GM10847 (cell line): ENCODE results near the gene CNOT4.

Source experiments
- POLR2A ChIP-seq: IDR thresholded peaks from 2 replicates; pipeline ENCODE4 v1.6.1; 2011; ENCODE audit not compliant: insufficient read length; ENCODE audit errors: extremely low read depth

The CNOT4 gene

GRCh38 chr7:135337506-135337905, 172.4 kb downstream of the CNOT4 start:
- TF ChIP-seq POLR2A, result no peak

GRCh38 chr7:135335628-135336139, 174.2 kb downstream of the CNOT4 start:
- TF ChIP-seq POLR2A, result no peak

DNA sequence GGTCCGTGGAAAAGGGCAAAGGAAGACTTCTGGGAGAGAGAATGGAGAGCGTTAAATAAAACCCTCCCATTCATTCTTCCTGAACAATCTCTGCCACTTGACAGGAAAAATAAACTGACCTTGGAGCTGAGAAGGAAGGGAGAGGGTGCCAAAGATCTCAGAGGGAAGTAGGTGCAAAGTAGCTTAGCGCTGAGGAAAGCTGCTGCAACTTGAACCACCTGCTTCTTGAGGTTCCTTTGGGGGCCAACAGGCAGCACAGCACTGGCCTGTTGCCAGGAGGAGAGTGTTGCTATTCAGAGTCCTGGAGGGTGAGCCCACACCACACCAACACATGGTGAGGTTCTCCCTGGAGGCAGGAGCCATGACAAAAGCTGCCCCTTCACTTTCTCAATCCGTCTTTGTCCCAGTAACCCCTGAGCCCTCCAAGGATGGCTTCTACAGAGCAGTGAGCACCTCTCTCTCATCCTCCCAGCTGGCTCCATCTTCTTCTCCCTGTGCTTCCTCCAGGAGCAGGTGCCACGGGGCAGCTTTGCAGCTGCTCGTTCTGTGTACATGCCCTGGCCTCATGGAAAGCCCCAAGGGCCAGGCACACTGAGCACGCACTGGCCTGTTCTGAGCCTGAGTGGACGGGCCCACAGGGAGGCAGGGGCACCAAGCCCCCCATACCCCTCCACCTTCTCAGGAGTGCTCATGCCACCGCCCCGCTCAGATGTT, 174.9 kb downstream of the CNOT4 start:
- TF ChIP-seq POLR2A, result no peak

DNA sequence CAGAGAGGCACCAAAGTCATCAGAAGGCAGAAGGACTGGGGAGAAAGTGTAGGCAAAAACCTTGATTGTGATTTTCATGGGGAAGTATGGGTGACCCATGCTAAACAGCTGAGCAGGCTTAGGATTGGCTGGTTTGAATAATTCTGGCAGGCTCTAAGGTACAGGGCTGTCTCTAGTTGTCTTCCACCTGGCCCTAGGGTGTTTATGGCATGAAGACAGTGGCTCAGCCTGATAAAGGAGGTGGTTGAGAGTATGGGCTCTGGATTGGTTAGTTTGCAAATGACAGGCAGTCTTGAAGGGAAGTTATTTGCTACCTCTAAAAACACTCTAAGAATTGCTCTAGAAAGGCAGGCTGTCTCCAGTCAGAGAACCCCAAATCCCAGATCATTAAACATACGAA, 176.0 kb downstream of the CNOT4 start:
- no peak for TF ChIP-seq POLR2A

DNA sequence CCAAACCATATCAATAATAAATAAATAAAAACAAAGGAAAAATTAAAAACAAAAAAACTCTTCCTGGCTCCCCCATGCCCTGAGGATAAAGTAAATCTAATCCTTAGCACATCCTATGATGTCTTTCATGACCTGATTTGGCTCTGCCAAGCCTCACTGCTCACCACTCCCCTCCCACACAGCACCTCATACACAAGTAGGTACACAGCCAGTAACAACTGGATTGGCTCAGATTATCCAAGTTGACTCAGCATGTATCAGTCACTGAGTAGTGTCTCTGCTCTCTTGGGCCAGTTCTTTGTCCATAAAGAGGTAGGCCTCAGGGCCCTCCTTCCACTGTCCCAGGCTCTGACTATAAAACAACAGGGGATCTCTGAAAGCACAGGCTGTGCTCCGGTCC, 176.7 kb downstream of the CNOT4 start:
- TF ChIP-seq POLR2A, result no peak

GRCh38 chr7:135330088-135330487, 179.8 kb downstream of the CNOT4 start:
- TF ChIP-seq POLR2A, result no peak

GRCh38 chr7:135328526-135328925, 181.4 kb downstream of the CNOT4 start:
- no peak for TF ChIP-seq POLR2A

- TF ChIP-seq POLR2A, result no peak
These were observed 181.8 kb downstream of the CNOT4 start for GRCh38 chr7:135328053-135328452.

DNA sequence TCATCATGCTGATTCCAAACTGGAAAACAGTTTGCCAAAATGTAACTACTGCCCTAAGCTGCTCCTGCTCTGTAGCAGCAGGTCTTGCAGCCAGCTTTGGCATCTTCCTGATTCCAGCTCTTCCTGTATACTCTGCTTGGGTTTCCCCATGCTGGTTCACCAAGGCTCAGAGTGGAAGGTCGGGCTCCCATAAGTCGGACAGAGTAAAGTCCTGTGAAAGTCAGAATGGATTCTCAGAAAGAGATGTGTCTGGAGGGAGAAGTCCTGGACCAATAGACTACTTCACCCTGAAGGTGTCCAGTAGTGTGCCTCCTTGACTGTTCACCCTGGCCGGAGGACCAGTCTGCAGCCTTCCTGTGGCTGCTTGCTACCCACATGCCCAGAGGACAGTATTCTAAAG, 182.4 kb downstream of the CNOT4 start:
- no peak for TF ChIP-seq POLR2A

- TF ChIP-seq POLR2A, result no peak
These were observed 183.1 kb downstream of the CNOT4 start for GRCh38 chr7:135326636-135327280.

GRCh38 chr7:135322571-135323340, 187.1 kb downstream of the CNOT4 start:
- TF ChIP-seq POLR2A, result no peak

GRCh38 chr7:135321556-135321955, 188.3 kb downstream of the CNOT4 start:
- no peak for TF ChIP-seq POLR2A

DNA sequence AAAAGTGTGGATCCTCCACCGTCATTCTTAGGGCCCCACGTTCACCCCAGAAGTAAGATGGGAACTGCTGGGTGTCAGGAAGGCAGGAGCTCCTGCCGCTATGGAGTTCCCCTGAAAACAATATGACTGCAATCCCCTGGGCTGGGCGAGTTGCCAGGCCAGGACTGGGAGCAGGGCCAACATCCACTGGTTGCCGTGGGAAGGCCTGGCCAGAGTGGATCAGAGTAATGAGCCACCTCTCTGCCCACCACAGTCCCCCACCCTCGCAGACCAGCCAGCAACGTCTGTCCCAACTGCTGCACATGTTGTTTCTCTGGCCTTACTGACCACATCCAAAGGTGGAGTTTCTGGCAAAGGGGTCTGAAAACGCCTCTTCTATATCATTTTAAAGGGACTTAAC, 189.6 kb downstream of the CNOT4 start:
- TF ChIP-seq POLR2A, result no peak

- no peak for TF ChIP-seq POLR2A
These were observed 192.1 kb downstream of the CNOT4 start for GRCh38 chr7:135317676-135318325.

DNA sequence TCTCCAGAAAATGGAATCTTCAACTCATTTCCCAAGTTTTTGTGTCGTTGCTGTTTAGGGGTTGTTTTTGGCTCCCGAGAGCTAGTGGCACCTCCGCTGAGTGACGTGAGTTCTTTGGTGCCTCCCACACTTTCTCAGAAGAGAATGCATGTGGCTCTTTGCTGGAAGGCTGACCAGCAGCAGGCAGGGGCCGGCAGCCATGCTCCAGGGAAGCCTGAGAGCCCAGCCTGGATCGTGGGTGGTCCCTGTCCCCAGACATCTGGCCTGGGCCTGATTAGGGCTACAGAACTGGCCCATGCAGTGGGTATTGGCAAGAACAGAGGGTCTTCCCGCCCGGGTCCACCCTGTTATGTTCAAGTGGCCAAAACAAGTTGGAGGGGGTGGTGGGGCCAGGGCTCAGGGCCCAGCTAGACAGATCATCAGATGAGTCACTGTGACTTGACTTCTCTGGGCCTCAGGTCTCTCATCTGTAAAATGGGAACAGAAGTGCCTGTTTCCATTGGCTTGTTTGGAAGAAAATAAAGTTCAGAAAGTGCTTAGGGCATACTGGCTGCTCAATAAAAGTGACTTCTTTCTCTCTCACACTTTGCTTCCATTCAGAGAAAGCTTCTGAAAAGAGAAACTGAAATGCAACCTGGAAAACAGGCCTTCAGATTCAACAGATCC, 193.1 kb downstream of the CNOT4 start:
- TF ChIP-seq POLR2A, result no peak
